Esophagus squamous epithelium (tissue), 5 donors: Measurements from ENCODE around the gene CD93. TPM values are rescaled to one million over a fixed set of nuclear protein-coding genes. Genes with fewer than 3 reads are reported as not detected.

Experiments
- DNase-seq: peaks from one replicate; lab custom pipeline; 2025; lab: John Stamatoyannopoulos, UW
- H3K27ac ChIP-seq, 4 donors: fragments of 200-600 bp; sonication (generic); one replicate each; pipeline ENCODE4 v1.5.1; 2016 to 2019; ENCODE audit warnings: mild to moderate bottlenecking in 1 of 4
- H3K27me3 ChIP-seq, 4 donors: fragments of 200-600 bp; sonication (generic); 1 replicate in 3 of 4; 2 replicates in 1 of 4; pipeline versions ENCODE4 v1.5.1 to v1.6.0; 2017 to 2021; ENCODE audit warnings: antibody characterized with exemption in 1 of 4
- H3K36me3 ChIP-seq, 3 donors: fragments of 200-600 bp; sonication (generic); one replicate each; pipeline ENCODE4 v1.5.1; 2016 to 2019
- H3K4me1 ChIP-seq, 3 donors: fragments of 200-600 bp; sonication (generic); one replicate each; pipeline ENCODE4 v1.5.1; 2017 to 2019
- H3K4me3 ChIP-seq, 4 donors: fragments of 200-600 bp; sonication (generic); 1 replicate in 3 of 4; 2 replicates in 1 of 4; pipeline ENCODE4 v1.5.1; 2016 to 2019; ENCODE audit warnings: mild to moderate bottlenecking in 2 of 4, moderate library complexity in 1 of 4
- H3K9me3 ChIP-seq, 3 donors: fragments of 200-600 bp; sonication (generic); one replicate each; pipeline ENCODE4 v1.5.1; 2016 to 2019
- CTCF ChIP-seq, 6 experiments: fragments of 450-650 bp in 4 of 6; fragments of 200-600 bp in 2 of 6; sonication (generic) in 2 of 6; IDR thresholded peaks; one replicate each; pipeline ENCODE4 v1.5.1; 2016 to 2019; ENCODE audit warnings: antibody characterized with exemption in 6 of 6, mild to moderate bottlenecking in 4 of 6, moderate library complexity in 4 of 6
- POLR2A ChIP-seq, 4 donors: fragments of 450-650 bp; IDR thresholded peaks; one replicate each; pipeline ENCODE4 v1.6.1; 2017; ENCODE audit warnings: antibody characterized with exemption in 4 of 4, mild to moderate bottlenecking in 4 of 4, moderate library complexity in 3 of 4
- WGBS, 2 donors: methylation state at CpG; one replicate each; pipeline ENCODE4 v1.1.5; 2018; 5-methylcytosine and 5-hydroxymethylcytosine counted together
- intact Hi-C: fragments of 100-400 bp; cut with DNase I; formaldehyde crosslinking; loops from one replicate; pipeline ENCODE4 v1.15.0; 2022
- total RNA-seq, 4 donors: library from RNA; depleted of rRNA; stranded (reverse); fragments of >200 nt; gene quantifications; one replicate each; pipeline ENCODE4 v1.1.0, GENCODE V29; 2016
- donor health status: DM: yes; HTN: yes; CAD: no.

The CD93 gene
- 10 to 100 TPM in 2 of 4 donors, 1 to 10 TPM in 2; 4.5 to 22.9 (median 14.6) TPM for total RNA-seq

GRCh38 chr20:23086056-23086566 lies at the start of gene CD93:
TSS of gene CD93 (minus strand) at chr20:23086324. CDS start at chr20:23086192, 132 bp downstream.
- H3K36me3 ChIP-seq, result no peaks in the 10 kb centered on the region
- peaks cover 0 to 62% (median 30%) of the 10 kb centered on the region in 3 donors for H3K4me1 ChIP-seq
- WGBS, 2 donors, result 6 to 65% methylated on average over 7 to 10 of the region's 28 CpGs
- DNase-seq, result no peak
- peak within 1 kb of the TSS; percentile 69 to 92 (median 84) for H3K27ac ChIP-seq
- no peaks in the 10 kb centered on the region for H3K27me3 ChIP-seq
- TF ChIP-seq CTCF (IDR thresholded peaks at IDR 0.05), result no peak
- TF ChIP-seq POLR2A (IDR thresholded peaks at IDR 0.05), result peak in 2 of 4 donors; percentile 50 to 56
- H3K4me3 ChIP-seq, result peak within 1 kb of the TSS; percentile 14 to 59 (median 36)
- intact Hi-C loops, result no loop called here
- H3K9me3 ChIP-seq, result no peaks in the 10 kb centered on the region

GRCh38 chr20:23133560-23133998 lies 47.5 kb upstream of the CD93 start:
- no peak for TF ChIP-seq POLR2A (IDR thresholded peaks at IDR 0.05)
- TF ChIP-seq CTCF (IDR thresholded peaks at IDR 0.05), result no peak
- intact Hi-C loops, result no loop called here
- no peak for DNase-seq
- H3K36me3 ChIP-seq, result no peaks in the 10 kb centered on the region
- no peaks in the 10 kb centered on the region for H3K27me3 ChIP-seq
- no peaks in the 10 kb centered on the region for H3K9me3 ChIP-seq
- peaks cover 27 to 58% (median 36%) of the 10 kb centered on the region in 3 donors for H3K4me1 ChIP-seq
- 62 to 75% methylated on average over 8 of the region's 8 CpGs for WGBS, 2 donors
- H3K4me3 ChIP-seq, result no peak overlapping the region
- H3K27ac ChIP-seq, result peak overlapping the region in 3 of 4 donors; percentile 35 to 62 (median 55)

- DNase-seq, result no peak
- intact Hi-C loops, result no loop called here
- peak overlapping the region; percentile 16 to 62 (median 45) for H3K27ac ChIP-seq
Observed at GRCh38 chr20:23132930-23133559, 46.9 kb upstream of the CD93 start.

GRCh38 chr20:23132293-23132929 lies 46.3 kb upstream of the CD93 start:
- H3K27ac ChIP-seq, result peak overlapping the region; percentile 16 to 62 (median 45)
- H3K36me3 ChIP-seq, result no peaks in the 10 kb centered on the region
- intact Hi-C loops, result no loop called here
- no peaks in the 10 kb centered on the region for H3K9me3 ChIP-seq
- DNase-seq, result no peak
- TF ChIP-seq CTCF (IDR thresholded peaks at IDR 0.05), result no peak
- H3K4me3 ChIP-seq, result no peak overlapping the region
- H3K27me3 ChIP-seq, result no peaks in the 10 kb centered on the region
- H3K4me1 ChIP-seq, result peaks cover 22 to 48% (median 27%) of the 10 kb centered on the region in 3 donors
- WGBS, 2 donors, result 77% methylated on average over 13 of the region's 14 CpGs

More at GRCh38 chr20:23132930-23133559, 46.9 kb upstream of the CD93 start:
- H3K27me3 ChIP-seq, result no peaks in the 10 kb centered on the region
- TF ChIP-seq CTCF (IDR thresholded peaks at IDR 0.05), result no peak
- no peak for TF ChIP-seq POLR2A (IDR thresholded peaks at IDR 0.05)
- no peaks in the 10 kb centered on the region for H3K36me3 ChIP-seq
- H3K4me1 ChIP-seq, result peaks cover 27 to 54% (median 34%) of the 10 kb centered on the region in 3 donors
- WGBS, 2 donors, result 54 to 62% methylated on average over 6 of the region's 7 CpGs
- H3K4me3 ChIP-seq, result no peak overlapping the region
- no peaks in the 10 kb centered on the region for H3K9me3 ChIP-seq

- Histone ChIP-seq H3K4me1 (peaks cover 19 to 42% (median 22%) of the 10 kb centered on the region in 3 donors), H3K27me3 (no peaks in the 10 kb centered on the region), H3K9me3 (no peaks in the 10 kb centered on the region), H3K27ac (peak overlapping the region in 1 of 4 donors; percentile 62), H3K4me3 (no peak overlapping the region), H3K36me3 (no peaks in the 10 kb centered on the region)
- no peak for TF ChIP-seq CTCF (IDR thresholded peaks at IDR 0.05)
- no peak for TF ChIP-seq POLR2A (IDR thresholded peaks at IDR 0.05)
- no peak for DNase-seq
- intact Hi-C loops, result no loop called here
- 85 to 86% methylated on average over 11 of the region's 11 CpGs for WGBS, 2 donors
Observed at GRCh38 chr20:23131766-23132165, 45.6 kb upstream of the CD93 start.
